ENCODE measurements around the gene GLMN.

- no peak for TF ChIP-seq CTCF (optimal IDR thresholded peaks at IDR 0.05 in 1 of 3, IDR thresholded peaks at IDR 0.05 in 1 of 3, conservative IDR thresholded peaks at IDR 0.05 in 1 of 3; ENCODE audit: extremely low read depth in 1 of 3, insufficient read depth in 2 of 3, low read length in 3 of 3)
- TF ChIP-seq EZH2 (IDR thresholded peaks at IDR 0.05; ENCODE audit: low read length): no peak
These were observed 80.2 kb downstream of the GLMN start for GRCh38 chr1:92218559-92218958.
